HG02943 (cell line): Measurements from ENCODE around the gene C22orf23.
"Not testable (repeated sequence)": the region's sequence is repeated elsewhere in the genome, so short reads cannot be mapped to it uniquely, and the experiment has no call there.

Source experiments
- ATAC-seq: cut with Tn5 transposase; IDR thresholded peaks from one replicate; pipeline ENCODE4 v1.9.1; 2021; ENCODE audit warnings: mild to moderate bottlenecking, low read depth, moderate library complexity; ENCODE audit not compliant: unreplicated experiment

C22orf23 gene

DNA sequence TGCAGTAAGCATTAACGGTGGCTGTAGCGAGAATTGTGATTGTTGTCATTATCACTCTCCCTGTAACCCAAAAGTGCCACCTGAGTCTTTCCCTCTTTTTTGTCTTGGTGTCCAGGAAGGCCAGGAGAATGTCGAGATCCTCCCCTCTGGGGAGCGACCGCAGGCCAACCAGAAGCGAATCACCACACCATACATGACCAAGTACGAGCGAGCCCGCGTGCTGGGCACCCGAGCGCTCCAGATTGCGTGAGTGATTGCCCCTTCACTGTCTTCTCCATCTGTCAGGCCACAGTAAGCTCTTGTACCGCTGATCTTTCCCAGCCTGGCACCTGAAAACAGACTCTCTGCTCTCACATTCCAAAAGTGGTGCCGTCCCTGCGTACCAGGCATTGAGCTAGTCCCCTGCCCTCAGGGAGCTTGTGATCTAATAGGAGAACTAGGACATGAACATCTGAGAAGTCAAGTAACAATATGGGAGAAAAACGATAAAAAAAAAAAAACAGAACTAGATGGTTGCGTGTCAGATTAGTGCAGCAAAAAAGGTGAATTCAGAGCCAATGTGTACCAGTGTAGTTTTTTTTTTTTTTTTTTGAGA is 5.9 kb upstream of the C22orf23 start:
- no peak for ATAC-seq

DNA sequence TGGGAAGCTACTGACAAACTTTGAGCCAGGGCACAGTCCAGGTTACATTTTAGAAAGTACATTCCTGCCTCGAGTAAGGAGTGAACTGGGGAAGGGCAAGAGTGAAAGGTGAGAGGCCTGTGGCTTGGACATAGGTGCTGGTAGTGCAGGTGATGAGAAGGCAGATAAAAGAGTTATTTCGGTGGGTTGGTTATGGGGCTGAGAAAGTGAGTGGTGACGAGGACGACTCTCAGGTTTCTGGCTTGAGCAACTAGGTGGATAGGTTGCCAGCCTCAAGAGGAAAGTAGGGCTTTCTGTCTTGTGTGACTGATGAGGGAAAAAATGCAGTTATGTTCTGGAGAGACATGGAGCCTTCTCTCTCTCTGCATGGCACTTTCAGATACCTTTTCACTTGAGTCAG is 3.8 kb upstream of the C22orf23 start:
- no peak for ATAC-seq

DNA sequence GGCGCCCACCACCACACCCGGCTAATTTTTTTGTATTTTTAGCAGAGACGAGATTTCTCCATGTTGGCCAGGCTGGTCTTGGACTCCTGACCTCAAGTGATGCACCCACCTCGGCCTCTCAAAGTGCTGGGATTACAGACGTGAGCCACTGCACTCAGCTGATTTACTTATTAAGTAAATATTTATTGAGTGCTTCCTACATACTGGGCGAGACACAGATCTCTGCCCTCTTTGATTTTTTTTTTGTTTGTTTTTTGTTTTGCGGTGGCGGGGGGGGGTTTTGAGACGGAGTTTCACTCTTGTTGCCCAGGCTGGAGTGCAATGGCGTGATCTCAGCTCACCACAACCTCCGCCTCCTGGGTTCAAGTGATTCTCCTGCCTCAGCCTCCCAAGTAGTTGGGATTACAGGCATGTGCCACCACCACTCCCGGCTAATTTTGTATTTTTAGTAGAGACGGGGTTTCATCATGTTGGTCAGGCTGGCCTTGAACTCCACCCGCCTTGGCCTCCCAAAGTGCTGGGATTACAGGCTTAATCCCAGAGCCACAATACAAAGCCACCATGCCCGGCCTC is 2.5 kb upstream of the C22orf23 start:
- not testable (repeated sequence) for ATAC-seq

DNA sequence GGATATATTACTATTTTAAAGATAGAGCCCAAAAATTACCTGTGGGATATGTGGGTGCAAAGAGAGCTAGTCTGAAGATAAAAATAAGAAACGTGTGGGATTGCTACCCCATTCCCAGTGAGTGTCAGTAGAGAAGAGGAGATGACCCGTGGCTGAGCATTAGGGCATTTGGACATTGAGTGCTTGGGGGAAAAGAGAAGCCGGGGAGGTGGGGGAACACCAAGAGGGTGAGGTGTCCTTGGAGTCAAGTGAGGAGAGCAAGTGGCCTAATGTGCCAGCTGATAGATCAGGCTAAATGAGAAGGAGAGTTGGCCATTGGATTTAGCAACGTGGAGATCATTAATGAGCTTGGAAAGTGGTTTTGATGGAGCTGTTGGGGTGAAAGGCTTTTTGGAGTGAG is 1.3 kb upstream of the C22orf23 start:
- no peak for ATAC-seq

DNA sequence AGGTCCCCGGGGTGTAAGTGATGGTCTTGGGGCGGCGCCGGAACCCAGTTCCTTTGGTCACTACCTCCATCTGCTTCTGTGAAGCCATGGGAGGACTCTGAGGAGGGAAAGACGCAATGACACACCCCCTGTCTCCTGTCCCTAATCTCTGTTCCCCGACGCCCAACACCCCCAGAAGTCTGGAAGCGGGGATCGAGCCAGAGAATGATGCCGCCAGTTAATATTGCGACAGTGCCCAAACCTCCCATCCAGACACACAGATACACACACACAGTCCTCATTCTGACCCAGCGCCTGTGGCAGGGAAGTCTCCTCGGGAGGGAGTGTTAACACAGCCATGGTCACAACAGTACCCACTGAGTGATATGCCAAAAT is 352 bp downstream of the C22orf23 start:
- no peak for ATAC-seq

DNA sequence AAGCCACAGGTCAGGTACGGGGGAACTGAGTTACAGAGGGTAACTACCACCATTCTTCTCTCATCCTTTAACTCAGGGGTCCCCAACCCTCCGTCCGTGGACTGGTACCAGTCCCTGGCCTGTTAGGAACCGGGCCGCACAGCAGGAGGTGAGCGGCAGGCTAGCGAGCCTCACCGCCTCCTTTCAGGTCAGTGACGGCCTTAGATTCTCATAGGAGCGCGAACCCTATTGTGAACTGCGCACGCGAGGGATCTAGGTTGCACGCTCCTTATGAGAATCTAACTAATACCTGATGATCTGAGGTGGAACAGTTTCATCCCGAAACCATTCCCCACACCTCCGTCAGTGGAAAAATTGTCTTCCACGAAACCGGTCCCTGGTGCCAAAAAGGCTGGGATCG is 772 bp downstream of the C22orf23 start:
- ATAC-seq = not testable (repeated sequence)

DNA sequence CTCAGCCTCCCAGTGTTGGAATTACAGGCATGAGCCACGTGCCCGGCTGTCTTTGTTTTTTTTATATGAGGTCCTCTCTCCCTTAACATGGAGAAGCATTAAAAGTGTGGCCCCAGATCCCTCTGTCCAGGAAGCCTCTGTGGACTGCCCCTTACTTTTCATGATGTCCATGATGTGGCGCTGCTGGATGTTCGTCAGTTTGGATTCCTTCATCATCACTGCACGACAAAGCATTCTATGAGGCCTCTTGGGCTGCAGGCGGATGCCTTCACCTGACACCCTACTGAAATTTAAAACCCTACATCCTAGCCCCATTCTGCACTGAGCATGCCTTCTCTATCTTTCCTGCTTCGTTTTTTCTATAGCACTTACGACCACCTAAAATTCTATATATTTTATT is 2.1 kb downstream of the C22orf23 start:
- ATAC-seq = no peak

DNA sequence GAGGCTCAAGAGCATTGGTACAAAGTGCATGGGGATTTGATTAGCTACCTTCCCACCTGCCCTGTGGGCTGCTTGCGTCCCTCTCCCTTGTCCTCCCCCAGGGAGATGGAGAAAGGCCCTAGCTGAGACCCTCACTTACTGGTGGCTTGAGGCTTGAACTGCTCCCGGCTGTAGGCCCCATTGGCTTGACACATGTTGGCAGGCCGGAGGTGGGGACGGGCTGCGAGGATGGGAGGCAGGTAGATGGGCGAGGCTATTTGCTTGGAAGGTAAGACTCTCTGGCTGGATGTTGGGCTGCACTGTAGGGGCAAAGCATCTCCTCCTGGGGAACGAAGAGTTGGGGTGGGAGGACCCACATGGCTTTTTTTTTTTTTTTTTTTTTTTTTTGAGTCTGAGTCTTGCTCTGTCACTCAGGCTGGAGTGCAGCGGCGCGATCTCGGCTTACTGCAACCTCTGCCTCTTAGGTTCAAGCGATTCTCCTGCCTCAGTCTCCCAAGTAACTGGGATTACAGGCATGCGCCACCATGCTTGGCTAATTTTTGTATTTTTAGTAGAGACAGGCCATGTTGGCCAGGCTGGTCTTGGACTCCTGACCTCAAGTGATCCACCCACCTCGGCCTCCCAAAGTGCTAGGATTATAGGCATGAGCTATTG is 6.1 kb downstream of the C22orf23 start:
- not testable (repeated sequence) for ATAC-seq

DNA sequence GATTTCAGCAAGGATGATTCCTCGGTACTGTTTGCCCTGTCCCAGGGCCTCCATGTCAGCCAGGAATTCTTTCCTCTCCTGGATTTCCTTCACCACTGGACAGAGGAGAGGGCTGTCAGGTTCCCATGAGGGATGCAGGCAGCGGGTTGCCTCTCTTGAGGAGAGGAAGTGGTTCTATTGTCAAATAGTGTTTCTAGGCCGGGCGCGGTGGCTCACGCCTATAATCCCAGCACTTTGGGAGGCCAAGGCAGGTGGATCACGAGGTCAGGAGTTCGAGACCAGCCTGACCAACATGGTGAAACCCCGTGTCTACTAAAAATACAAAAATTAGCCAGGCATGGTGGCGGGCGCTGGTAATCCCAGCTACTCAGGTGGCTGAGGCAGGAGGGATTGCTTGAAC is 9.0 kb downstream of the C22orf23 start:
- ATAC-seq = not testable (repeated sequence)

DNA sequence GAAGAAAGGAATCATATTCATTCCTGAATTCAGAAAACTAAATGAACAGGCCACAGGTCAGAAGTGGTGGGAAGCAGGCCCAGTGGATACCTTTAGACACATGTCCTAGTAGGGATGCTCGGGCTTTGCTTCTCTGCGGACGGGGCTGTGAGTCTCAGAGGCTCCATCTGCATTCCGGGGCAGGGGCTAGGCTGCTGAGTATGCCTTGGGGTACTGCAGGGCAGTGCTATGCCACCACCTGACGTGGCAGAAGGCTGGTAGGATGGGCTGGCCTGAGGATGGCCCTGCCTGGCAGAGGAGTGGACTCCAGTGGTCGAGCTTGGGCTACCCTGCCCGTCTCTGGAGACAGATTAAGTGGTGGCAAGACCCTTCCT is 9.6 kb downstream of the C22orf23 start:
- no peak for ATAC-seq

DNA sequence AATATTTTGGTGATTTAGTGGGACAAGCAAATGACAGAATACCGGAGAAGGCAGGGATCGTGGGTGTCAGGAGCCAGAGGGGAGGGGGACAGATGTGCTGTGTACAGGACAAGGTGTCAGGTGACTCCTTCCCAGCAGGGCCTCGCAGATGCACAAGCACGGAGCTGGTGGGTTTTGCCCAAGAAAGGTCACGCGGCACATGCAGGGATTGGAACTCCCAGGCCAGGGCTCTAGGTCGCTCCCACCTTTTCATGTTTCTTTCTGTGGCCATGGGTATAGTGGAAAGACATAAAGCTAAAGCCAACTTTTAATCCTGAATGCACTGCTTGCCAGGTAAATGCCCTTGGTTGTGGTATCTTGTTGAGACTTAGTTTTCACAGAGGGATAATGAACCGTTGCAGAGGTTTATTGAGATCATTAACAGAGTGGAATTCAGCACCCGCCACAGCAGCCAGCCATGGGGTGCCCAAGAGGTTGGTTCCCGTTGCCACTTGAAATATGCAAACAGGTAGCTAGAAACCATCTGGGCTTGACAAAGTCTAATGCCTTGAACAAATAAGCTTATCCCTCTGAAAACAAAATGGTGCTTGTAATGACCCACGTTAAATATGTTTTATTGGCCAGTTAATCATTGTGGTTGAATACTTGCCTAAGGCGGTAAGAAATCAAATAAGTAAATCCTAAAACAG is 10.1 kb downstream of the C22orf23 start:
- ATAC-seq = no peak

DNA sequence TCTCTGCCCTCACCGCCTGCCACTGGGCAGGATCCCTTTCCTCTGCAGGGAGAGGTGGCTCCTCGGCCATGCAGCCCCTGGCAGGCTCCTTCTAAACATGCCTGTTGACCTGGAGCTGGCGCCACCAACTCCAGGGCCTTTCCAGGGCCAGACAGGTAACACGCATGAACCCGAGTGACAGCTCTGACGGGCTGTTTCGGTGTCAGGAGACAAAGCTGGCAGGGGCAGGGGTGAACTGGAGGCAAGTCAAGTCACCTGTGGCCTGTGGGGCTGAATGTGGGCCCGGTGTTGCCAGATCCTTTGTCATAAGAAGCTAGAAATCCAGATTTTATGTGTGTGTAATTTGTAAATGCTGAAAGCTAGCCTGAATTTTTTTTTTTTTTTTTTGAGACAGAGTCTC is 11.3 kb downstream of the C22orf23 start:
- ATAC-seq = no peak

DNA sequence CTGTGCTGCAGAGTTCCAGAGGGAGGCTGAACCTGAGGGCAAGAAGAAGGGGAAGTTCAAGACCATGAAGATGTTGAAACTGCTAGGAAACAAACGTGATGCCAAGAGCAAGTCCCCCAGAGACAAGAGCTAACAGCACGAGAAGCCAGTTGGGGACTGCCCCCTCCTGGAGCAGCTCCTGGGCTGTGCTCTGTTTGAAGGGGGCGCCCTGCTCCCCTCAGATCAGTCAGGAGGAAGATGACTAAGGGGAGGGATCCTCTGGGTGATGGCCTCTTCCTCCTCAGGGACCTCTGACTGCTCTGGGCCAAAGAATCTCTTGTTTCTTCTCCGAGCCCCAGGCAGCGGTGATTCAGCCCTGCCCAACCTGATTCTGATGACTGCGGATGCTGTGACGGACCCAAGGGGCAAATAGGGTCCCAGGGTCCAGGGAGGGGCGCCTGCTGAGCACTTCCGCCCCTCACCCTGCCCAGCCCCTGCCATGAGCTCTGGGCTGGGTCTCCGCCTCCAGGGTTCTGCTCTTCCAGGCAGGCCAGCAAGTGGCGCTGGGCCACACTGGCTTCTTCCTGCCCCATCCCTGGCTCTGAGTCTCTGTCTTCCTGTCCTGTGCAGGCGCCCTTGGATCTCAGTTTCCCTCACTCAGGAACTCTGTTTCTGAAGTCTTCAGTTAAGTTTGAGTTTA is 12.6 kb downstream of the C22orf23 start:
- ATAC-seq = no peak

DNA sequence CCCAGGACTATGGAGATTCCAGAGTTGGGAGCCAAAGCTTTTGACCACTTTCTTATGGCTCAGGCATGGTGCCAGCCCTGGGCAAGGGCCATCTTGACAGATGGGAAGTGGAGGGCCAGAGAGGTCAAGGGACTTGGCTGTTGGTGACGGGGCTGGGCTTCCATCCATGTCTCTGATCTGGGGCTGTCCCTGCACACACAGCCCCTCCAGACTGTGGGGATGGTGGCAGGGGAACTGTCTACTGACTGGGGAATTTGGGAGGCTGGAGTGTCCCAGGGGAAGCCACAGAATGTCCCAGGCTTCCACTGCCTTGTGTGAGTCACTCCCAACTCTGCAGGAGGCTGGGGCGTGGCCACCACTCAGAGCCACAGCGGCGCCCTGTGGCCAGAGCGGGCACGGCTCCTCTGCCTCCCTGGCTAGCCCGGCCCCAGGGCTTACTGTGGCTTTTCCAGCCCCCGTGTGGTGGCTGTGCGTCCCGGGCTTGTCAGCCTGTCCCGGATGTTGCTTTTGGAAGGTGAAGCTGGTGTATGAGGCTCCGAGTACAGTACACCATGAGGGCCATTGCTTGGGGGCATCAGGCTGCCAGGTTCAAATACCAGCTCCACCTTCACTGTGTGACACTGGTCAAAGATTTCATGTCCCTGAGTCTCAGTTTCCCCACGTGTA is 19.6 kb downstream of the C22orf23 start:
- ATAC-seq = no peak

DNA sequence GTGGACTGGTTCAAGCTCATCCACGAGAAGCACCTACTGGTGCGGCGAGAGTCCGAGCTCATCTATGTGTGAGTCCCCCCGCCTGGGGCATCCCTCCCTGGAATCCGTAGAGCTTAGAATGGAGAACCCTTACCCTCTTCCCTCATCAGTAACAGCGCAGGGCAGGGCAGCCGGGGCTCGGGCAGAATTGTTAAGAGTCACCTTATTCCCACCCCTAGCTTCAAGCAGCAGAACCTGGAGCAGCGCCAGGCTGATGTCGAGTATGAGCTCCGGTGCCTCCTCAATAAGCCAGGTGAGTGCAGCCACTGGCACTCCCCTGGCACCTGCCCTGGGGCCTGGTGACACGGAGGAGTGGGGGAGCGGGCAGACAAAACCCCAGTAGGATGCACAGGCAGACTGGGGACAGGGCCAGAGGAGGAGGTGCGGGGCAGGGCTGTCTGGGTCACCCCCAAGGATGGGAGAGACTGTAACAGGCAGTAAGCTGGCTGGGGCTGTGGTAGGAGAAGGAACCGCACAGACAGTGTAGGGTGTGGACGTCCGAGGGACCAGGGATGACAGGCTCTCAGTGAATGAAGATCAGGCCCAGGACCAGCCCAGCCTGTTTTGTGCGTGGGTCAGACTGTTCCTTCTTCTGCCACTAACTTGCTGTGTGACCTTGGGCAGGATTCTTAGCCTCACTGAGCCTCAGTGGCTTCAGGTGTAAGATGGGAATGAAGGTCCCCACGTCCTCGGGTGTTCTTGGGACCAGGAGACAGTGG is 20.4 kb downstream of the C22orf23 start:
- ATAC-seq = no peak

DNA sequence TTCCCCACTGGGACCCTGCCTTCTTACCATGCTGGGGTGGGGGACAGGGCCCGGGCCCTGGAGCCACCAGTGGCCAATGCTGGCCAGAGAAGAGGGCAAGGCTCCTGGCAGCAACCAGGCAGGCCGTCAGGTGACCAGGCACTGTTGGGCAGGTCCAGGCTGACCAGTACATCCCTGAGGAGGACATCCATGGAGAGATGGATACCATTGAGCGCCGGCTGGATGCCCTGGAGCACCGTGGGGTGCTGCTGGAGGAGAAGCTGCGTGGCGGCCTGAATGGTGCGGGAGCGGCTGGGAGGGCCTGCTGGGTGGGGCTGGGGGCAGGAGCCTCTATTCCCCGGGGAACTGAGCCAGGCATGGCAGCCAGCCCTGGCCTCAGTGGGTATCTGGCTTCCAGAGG is 21.0 kb downstream of the C22orf23 start:
- ATAC-seq = no peak

DNA sequence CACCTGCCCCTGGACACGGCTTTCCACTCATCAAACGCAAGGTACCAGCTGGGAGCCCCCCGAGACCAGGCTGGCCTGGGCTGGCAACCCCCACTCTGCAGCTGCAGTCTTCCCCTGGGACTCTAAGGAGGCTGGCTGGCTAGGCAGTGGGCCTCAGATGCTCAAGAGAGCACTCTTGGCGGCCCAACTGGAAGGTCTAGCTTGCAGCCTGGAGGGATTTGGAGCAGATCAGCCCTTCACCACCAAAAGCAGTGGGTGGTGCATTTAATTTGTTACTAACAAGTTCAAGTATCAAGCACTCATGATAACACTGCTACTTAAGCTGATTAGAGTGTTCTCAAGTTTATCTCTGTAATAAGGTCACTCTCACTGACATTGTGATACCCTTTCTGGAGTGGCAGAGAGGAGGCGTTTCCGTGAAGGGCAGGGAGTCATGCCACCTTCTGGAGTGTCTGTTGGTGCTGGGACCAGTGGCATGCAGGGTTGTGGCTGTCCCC is 21.5 kb downstream of the C22orf23 start:
- no peak for ATAC-seq

DNA sequence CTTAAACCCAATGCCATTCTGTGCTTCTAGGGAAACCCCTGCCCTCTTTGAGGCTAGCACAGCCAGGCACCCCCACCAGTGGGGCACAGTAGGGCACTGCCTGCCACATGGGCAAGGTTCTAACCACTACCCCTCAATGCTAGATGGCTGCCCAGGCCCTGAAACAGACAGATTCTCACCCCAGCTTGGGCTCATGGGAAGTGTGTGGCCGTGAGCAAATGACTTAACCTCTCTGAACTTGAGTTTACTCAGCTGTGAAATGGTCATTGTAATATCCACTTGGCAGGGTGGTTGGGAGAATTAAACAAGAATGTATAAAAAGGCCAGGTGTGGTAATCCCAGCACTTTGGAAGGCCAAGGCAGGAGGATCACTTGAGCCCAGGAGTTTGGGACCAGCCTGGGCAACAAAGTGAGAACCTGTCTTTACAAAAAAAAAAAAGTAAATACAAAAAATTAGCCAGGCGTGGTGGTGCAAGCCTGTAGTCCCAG is 22.4 kb downstream of the C22orf23 start:
- ATAC-seq = no peak

DNA sequence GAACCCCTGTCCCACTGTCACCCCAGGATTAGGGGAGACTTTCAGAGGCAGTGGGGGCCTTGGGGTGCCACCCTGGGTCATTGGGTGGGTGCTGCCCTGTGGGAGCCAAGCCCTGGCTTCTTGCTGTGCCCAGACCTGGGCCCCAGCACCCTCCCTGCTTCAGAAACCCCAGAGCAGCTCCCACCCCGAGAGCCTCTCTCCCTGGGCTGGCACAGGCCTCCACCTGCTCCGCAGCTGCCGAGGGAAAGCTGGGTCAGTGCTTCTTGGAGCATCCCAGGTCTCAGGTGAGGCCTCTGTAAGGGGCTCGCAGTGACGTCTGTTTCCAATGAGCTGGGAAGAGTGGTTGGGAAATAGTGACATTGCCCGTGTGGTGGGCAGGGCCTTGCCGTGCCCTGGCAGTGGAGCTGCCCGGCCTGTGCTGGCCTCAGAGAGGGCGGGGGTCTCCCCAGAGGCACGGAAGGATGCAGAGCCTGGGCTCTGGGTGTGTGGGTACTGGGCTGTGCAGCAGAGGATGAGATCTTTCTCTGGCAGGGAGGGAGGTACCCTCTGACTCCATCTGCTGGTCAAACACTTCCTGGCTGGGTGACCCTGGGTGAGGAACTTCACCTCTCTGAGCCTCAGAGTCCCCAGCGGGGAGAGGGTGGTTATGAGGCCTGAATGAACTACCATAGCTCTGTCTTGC is 23.0 kb downstream of the C22orf23 start:
- ATAC-seq = no peak
